ENCODE results near the gene OASL. TPM values are rescaled to one million over a fixed set of nuclear protein-coding genes. Genes with fewer than 3 reads are reported as not detected.

The OASL gene
- total and polyA plus RNA-seq, 4 donors, result 0.60 to 11.1 (median 9.2) TPM

DNA sequence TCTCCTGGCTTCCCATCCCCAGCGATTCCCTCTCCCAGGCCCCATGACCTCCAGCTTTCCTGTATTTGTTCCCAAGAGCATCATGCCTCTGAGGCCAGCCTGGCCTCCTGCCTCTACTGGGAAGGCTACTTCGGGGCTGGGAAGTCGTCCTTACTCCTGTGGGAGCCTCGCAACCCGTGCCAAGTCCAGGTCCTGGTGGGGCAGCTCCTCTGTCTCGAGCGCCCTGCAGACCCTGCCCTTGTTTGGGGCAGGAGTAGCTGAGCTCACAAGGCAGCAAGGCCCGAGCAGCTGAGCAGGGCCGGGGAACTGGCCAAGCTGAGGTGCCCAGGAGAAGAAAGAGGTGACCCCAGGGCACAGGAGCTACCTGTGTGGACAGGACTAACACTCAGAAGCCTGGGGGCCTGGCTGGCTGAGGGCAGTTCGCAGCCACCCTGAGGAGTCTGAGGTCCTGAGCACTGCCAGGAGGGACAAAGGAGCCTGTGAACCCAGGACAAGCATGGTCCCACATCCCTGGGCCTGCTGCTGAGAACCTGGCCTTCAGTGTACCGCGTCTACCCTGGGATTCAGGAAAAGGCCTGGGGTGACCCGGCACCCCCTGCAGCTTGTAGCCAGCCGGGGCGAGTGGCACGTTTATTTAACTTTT, 37.1 kb downstream of the OASL start:
- no peaks in the 10 kb centered on the region for H3K9me3 ChIP-seq (ENCODE audit: control insufficient read depth in 4 of 4, insufficient read depth in 3 of 4, low read length in 3 of 4)
- 92 to 93% methylated on average over 16 of the region's 16 CpGs for WGBS, 2 donors
- peaks cover 8 to 28% (median 13%) of the 10 kb centered on the region in 4 donors for H3K36me3 ChIP-seq (ENCODE audit: control insufficient read depth in 4 of 4, insufficient read depth in 4 of 4, low read length in 4 of 4)
- no peak for ATAC-seq (ENCODE audit: insufficient read depth, low FRiP score)
- no peak overlapping the region for H3K9ac ChIP-seq (ENCODE audit: insufficient read depth in 1 of 2, low read length in 2 of 2)
- H3K4me1 ChIP-seq (ENCODE audit: control insufficient read depth in 5 of 5, insufficient read depth in 5 of 5, low read length in 5 of 5), result peaks cover 0 to 3% (median 0%) of the 10 kb centered on the region in 5 donors
- H3K27me3 ChIP-seq (ENCODE audit: control insufficient read depth in 3 of 3, insufficient read depth in 3 of 3, low read length in 2 of 3), result no peaks in the 10 kb centered on the region
- no peak for DNase-seq
- no peak overlapping the region for H3K4me3 ChIP-seq
- H3K27ac ChIP-seq (ENCODE audit: low read depth in 1 of 2, low read length in 1 of 2), result no peak overlapping the region
- TF ChIP-seq, protein P1, sequence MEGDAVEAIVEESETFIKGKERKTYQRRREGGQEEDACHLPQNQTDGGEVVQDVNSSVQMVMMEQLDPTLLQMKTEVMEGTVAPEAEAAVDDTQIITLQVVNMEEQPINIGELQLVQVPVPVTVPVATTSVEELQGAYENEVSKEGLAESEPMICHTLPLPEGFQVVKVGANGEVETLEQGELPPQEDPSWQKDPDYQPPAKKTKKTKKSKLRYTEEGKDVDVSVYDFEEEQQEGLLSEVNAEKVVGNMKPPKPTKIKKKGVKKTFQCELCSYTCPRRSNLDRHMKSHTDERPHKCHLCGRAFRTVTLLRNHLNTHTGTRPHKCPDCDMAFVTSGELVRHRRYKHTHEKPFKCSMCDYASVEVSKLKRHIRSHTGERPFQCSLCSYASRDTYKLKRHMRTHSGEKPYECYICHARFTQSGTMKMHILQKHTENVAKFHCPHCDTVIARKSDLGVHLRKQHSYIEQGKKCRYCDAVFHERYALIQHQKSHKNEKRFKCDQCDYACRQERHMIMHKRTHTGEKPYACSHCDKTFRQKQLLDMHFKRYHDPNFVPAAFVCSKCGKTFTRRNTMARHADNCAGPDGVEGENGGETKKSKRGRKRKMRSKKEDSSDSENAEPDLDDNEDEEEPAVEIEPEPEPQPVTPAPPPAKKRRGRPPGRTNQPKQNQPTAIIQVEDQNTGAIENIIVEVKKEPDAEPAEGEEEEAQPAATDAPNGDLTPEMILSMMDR (IDR thresholded peaks at IDR 0.05; ENCODE audit: control extremely low read depth, extremely low read depth), result no peak

DNA sequence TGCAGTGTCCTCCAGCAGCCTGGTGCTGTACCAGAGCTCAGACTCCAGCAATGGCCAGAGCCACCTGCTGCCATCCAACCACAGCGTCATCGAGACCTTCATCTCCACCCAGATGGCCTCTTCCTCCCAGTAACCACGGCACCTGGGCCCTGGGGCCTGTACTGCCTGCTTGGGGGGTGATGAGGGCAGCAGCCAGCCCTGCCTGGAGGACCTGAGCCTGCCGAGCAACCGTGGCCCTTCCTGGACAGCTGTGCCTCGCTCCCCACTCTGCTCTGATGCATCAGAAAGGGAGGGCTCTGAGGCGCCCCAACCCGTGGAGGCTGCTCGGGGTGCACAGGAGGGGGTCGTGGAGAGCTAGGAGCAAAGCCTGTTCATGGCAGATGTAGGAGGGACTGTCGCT, 38.0 kb downstream of the OASL start:
- no peak for ATAC-seq (ENCODE audit: insufficient read depth, low FRiP score)
- TF ChIP-seq, protein P1 (IDR thresholded peaks at IDR 0.05; ENCODE audit: control extremely low read depth, extremely low read depth), result no peak
- Histone ChIP-seq H3K9me3 (ENCODE audit: control insufficient read depth in 4 of 4, insufficient read depth in 3 of 4, low read length in 3 of 4) (no peaks in the 10 kb centered on the region), H3K4me1 (ENCODE audit: control insufficient read depth in 5 of 5, insufficient read depth in 5 of 5, low read length in 5 of 5) (peaks cover 0 to 3% (median 0%) of the 10 kb centered on the region in 5 donors), H3K27me3 (ENCODE audit: control insufficient read depth in 3 of 3, insufficient read depth in 3 of 3, low read length in 2 of 3) (no peaks in the 10 kb centered on the region), H3K9ac (ENCODE audit: insufficient read depth in 1 of 2, low read length in 2 of 2) (no peak overlapping the region), H3K27ac (ENCODE audit: low read depth in 1 of 2, low read length in 1 of 2) (no peak overlapping the region), H3K4me3 (no peak overlapping the region), H3K36me3 (ENCODE audit: control insufficient read depth in 4 of 4, insufficient read depth in 4 of 4, low read length in 4 of 4) (peaks cover 8 to 28% (median 11%) of the 10 kb centered on the region in 4 donors)
- 78 to 85% methylated on average over 11 of the region's 11 CpGs for WGBS, 2 donors
- DNase-seq, result no peak

DNA sequence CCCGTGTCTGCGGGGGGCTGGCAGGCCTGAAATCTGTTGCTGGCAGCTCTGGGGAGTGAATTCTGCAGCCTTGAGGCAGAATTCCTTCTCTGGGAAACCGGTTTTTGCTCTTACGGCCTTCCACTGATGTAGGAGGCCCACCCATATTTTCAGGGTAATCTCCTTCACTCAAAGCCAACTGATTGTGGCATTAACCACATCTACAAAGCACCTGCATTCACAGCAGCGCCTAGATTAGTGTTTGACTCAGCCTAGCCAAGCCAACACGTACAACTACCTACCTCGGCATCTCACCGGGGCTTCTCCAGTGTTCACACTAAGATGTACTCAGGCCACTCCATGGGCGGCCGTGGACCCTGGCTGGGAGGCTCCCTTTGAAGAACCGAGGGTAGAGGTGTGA, 38.5 kb downstream of the OASL start:
- Histone ChIP-seq H3K27me3 (ENCODE audit: control insufficient read depth in 3 of 3, insufficient read depth in 3 of 3, low read length in 2 of 3) (no peaks in the 10 kb centered on the region), H3K27ac (ENCODE audit: low read depth in 1 of 2, low read length in 1 of 2) (no peak overlapping the region), H3K9ac (ENCODE audit: insufficient read depth in 1 of 2, low read length in 2 of 2) (no peak overlapping the region), H3K36me3 (ENCODE audit: control insufficient read depth in 4 of 4, insufficient read depth in 4 of 4, low read length in 4 of 4) (peaks cover 5 to 26% (median 11%) of the 10 kb centered on the region in 4 donors), H3K9me3 (ENCODE audit: control insufficient read depth in 4 of 4, insufficient read depth in 3 of 4, low read length in 3 of 4) (no peaks in the 10 kb centered on the region), H3K4me1 (ENCODE audit: control insufficient read depth in 5 of 5, insufficient read depth in 5 of 5, low read length in 5 of 5) (peaks cover 0 to 3% (median 0%) of the 10 kb centered on the region in 5 donors), H3K4me3 (no peak overlapping the region)
- TF ChIP-seq, protein P1 (IDR thresholded peaks at IDR 0.05; ENCODE audit: control extremely low read depth, extremely low read depth), result no peak
- WGBS, 2 donors, result 79 to 90% methylated on average over 11 of the region's 11 CpGs
- ATAC-seq (ENCODE audit: insufficient read depth, low FRiP score) (no peak), DNase-seq (no peak)
